Measurements from ENCODE around the gene WHRN.

Gene WHRN

GRCh38 chr9:114431770-114432169 is 73.5 kb downstream of the WHRN start:
- H3K4me3 ChIP-seq (ENCODE audit: low read depth, low read length) = no peak overlapping the region
- no peak for TF ChIP-seq CTCF (conservative IDR thresholded peaks at IDR 0.05; ENCODE audit: low read depth, low read length)
- DNase-seq (ENCODE audit: low read depth) = no peak

GRCh38 chr9:114431003-114431402 is 74.3 kb downstream of the WHRN start:
- H3K4me3 ChIP-seq (ENCODE audit: low read depth, low read length) = no peak overlapping the region
- no peak for TF ChIP-seq CTCF (conservative IDR thresholded peaks at IDR 0.05; ENCODE audit: low read depth, low read length)
- no peak for DNase-seq (ENCODE audit: low read depth)

GRCh38 chr9:114430457-114430856 is 74.8 kb downstream of the WHRN start:
- H3K4me3 ChIP-seq (ENCODE audit: low read depth, low read length) = no peak overlapping the region
- no peak for TF ChIP-seq CTCF (conservative IDR thresholded peaks at IDR 0.05; ENCODE audit: low read depth, low read length)
- no peak for DNase-seq (ENCODE audit: low read depth)

- TF ChIP-seq CTCF (conservative IDR thresholded peaks at IDR 0.05; ENCODE audit: low read depth, low read length) = no peak
- no peak for DNase-seq (ENCODE audit: low read depth)
- H3K4me3 ChIP-seq (ENCODE audit: low read depth, low read length) = no peak overlapping the region
Observed at GRCh38 chr9:114429488-114429887, 75.8 kb downstream of the WHRN start.

GRCh38 chr9:114428466-114428865 is 76.8 kb downstream of the WHRN start:
- TF ChIP-seq CTCF (conservative IDR thresholded peaks at IDR 0.05; ENCODE audit: low read depth, low read length) = no peak
- DNase-seq (ENCODE audit: low read depth) = no peak
- H3K4me3 ChIP-seq (ENCODE audit: low read depth, low read length) = no peak overlapping the region

- TF ChIP-seq CTCF (conservative IDR thresholded peaks at IDR 0.05; ENCODE audit: low read depth, low read length) = no peak
- H3K4me3 ChIP-seq (ENCODE audit: low read depth, low read length) = no peak overlapping the region
- no peak for DNase-seq (ENCODE audit: low read depth)
Observed at GRCh38 chr9:114427644-114428043, 77.6 kb downstream of the WHRN start.

GRCh38 chr9:114426046-114426948 is 79.0 kb downstream of the WHRN start:
- no peak for TF ChIP-seq CTCF (conservative IDR thresholded peaks at IDR 0.05; ENCODE audit: low read depth, low read length)
- no peak for DNase-seq (ENCODE audit: low read depth)
- H3K4me3 ChIP-seq (ENCODE audit: low read depth, low read length) = no peak overlapping the region

All from choroid plexus epithelial cell (primary cell).